Keratinocyte (primary cell): Measurements from ENCODE around the gene KSR2. TPM values are rescaled to one million over a fixed set of nuclear protein-coding genes. Genes with fewer than 3 reads are reported as not detected.

Experiments
- DNase-seq: peaks from one replicate; pipeline ENCODE4 v3.0.0-alpha.2; 2011; ENCODE audit warnings: low read depth, missing footprints, low spot score
- FAIRE-seq: peaks from 2 replicates; lab custom pipeline; 2011; peaks lifted over from hg19 to GRCh38; lab: Jason Lieb, UNC
- H2AFZ ChIP-seq: 2 replicates; pipeline ENCODE4 v1.6.0; 2012; ENCODE audit warnings: low read length, control low read depth, inconsistent platforms; ENCODE audit not compliant: control insufficient read depth
- H3K27ac ChIP-seq: 2 replicates; pipeline ENCODE4 v1.5.1; 2011; ENCODE audit warnings: low read length; ENCODE audit not compliant: control insufficient read depth, insufficient read depth
- H3K27me3 ChIP-seq: 3 replicates; pipeline ENCODE4 v1.6.0; 2011; ENCODE audit warnings: low read length; ENCODE audit not compliant: control insufficient read depth, insufficient read depth; ENCODE audit errors: extremely low read depth
- H3K36me3 ChIP-seq, 2 experiments: 2 replicates in 1 of 2; 3 replicates in 1 of 2; pipeline ENCODE4 v1.5.1; 2011; ENCODE audit warnings: low read length in 2 of 2, mild to moderate bottlenecking in 1 of 2; ENCODE audit not compliant: control insufficient read depth in 2 of 2, insufficient read depth in 2 of 2; ENCODE audit errors: extremely low read depth in 1 of 2
- H3K4me1 ChIP-seq: 3 replicates; pipeline ENCODE4 v1.5.1; 2011; ENCODE audit warnings: low read length; ENCODE audit not compliant: control insufficient read depth, insufficient read depth; ENCODE audit errors: extremely low read depth
- H3K4me2 ChIP-seq: 3 replicates; pipeline ENCODE4 v1.6.0; 2011; ENCODE audit warnings: low read depth, low read length; ENCODE audit not compliant: control insufficient read depth, insufficient read depth; ENCODE audit errors: extremely low read depth
- H3K4me3 ChIP-seq, 3 experiments: fragments of 200-600 bp in 1 of 3; sonication (generic) in 1 of 3; 2 replicates in 2 of 3; 3 replicates in 1 of 3; pipeline ENCODE4 v1.5.1; 2011 to 2016; ENCODE audit warnings: low read length in 3 of 3, mild to moderate bottlenecking in 3 of 3, control low read depth in 2 of 3, inconsistent platforms in 1 of 3, low read depth in 1 of 3, mixed read lengths in 1 of 3, mixed run types in 1 of 3, moderate library complexity in 1 of 3; ENCODE audit not compliant: control insufficient read depth in 2 of 3, insufficient read depth in 2 of 3; ENCODE audit errors: extremely low read depth in 1 of 3
- H3K79me2 ChIP-seq: 2 replicates; pipeline ENCODE4 v1.6.0; 2012; ENCODE audit warnings: low read length; ENCODE audit not compliant: control insufficient read depth, insufficient read depth
- H3K9ac ChIP-seq: 3 replicates; pipeline ENCODE4 v1.6.0; 2011; ENCODE audit warnings: low read length; ENCODE audit not compliant: control insufficient read depth, insufficient read depth; ENCODE audit errors: extremely low read depth
- H3K9me1 ChIP-seq: 3 replicates; pipeline ENCODE4 v1.6.0; 2011; ENCODE audit warnings: low read length; ENCODE audit not compliant: control insufficient read depth, insufficient read depth; ENCODE audit errors: extremely low read depth
- H3K9me3 ChIP-seq: 2 replicates; pipeline ENCODE4 v1.5.1; 2012; ENCODE audit warnings: low read depth, low read length; ENCODE audit not compliant: control insufficient read depth
- H4K20me1 ChIP-seq: 3 replicates; pipeline ENCODE4 v1.6.0; 2011; ENCODE audit warnings: low read length; ENCODE audit not compliant: control insufficient read depth, insufficient read depth; ENCODE audit errors: extremely low read depth
- EZH2 ChIP-seq: IDR thresholded peaks from one replicate; pipeline ENCODE4 v1.6.1; 2012; ENCODE audit warnings: inconsistent platforms, mild to moderate bottlenecking, low read length, moderate library complexity
- dilution Hi-C: fragments of 300-500 bp; cut with MboI; formaldehyde crosslinking; loops from one replicate; pipeline ENCODE4 v1.7.0; 2020; ENCODE audit warnings: low sequenced_read_pairs; ENCODE audit not compliant: extremely low pct_ligation_motif_present
- polyA plus RNA-seq, 5 experiments: library from polyadenylated mRNA; depleted of rRNA in 3 of 5; stranded (reverse) in 3 of 5; stranded (forward) in 1 of 5; unstranded in 1 of 5; fragments of >200 nt; gene quantifications; 1 replicate in 1 of 5; 2 replicates in 3 of 5; 3 replicates in 1 of 5; pipeline versions ENCODE4 v1.2.1 to v1.2.3, GENCODE V29; 2011 to 2012; ENCODE audit warnings: missing spikeins in 2 of 5, low read depth in 1 of 5, low replicate concordance in 1 of 5
- TF ChIP-seq, protein P1 (sequence below), 3 experiments: IDR thresholded peaks in 1 of 3; conservative IDR thresholded peaks in 1 of 3; optimal IDR thresholded peaks in 1 of 3; 2 replicates in 2 of 3; 3 replicates in 1 of 3; pipeline versions ENCODE3 to v1.5.1; 2011; ENCODE audit warnings: low read length in 3 of 3, mild to moderate bottlenecking in 3 of 3, moderate library complexity in 2 of 3, control low read depth in 1 of 3, inconsistent platforms in 1 of 3; ENCODE audit not compliant: insufficient read depth in 2 of 3; ENCODE audit errors: extremely low read depth in 1 of 3

KSR2 gene
- polyA plus RNA-seq, 1 donor (not counting 4 experiments of a cell fraction or from before 2014, with no cell fraction given): 0.01 TPM

DNA sequence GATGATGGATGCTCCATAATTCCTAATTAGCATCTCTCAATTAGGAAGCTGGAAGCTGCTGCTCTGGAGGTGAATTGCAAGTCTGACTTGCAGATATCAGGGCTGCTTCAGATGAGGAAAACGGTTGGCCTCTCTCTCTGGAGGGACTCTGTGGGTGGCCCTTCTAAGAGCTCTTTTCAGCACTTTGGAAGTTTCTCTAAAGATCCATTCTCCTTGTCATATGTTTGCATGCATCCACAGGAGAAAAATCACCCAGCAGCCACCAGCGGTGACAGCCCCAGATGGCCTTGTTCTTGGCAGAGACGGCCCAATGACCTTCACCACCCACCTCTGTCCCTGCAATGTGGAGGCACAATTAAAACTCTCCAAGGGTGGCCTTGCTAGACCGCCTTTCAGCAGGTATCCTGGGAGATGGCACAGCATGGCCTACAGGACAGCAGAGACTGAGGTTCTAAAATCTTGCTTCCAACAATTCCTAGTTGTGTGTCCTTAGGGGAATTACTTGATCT is 42.3 kb downstream of the KSR2 start:
- Histone ChIP-seq H3K4me2 (no peak overlapping the region), H3K27me3 (no peaks in the 10 kb centered on the region), H3K4me1 (no peaks in the 10 kb centered on the region), H3K79me2 (no peaks in the 10 kb centered on the region), H3K4me3 (no peak overlapping the region), H3K27ac (no peak overlapping the region), H3K36me3 (no peaks in the 10 kb centered on the region), H4K20me1 (no peaks in the 10 kb centered on the region), H3K9me3 (no peaks in the 10 kb centered on the region), H3K9me1 (no peaks in the 10 kb centered on the region), H2AFZ (no peak overlapping the region), H3K9ac (no peak overlapping the region)
- FAIRE-seq (no peak), DNase-seq (no peak)
- TF ChIP-seq, protein P1, sequence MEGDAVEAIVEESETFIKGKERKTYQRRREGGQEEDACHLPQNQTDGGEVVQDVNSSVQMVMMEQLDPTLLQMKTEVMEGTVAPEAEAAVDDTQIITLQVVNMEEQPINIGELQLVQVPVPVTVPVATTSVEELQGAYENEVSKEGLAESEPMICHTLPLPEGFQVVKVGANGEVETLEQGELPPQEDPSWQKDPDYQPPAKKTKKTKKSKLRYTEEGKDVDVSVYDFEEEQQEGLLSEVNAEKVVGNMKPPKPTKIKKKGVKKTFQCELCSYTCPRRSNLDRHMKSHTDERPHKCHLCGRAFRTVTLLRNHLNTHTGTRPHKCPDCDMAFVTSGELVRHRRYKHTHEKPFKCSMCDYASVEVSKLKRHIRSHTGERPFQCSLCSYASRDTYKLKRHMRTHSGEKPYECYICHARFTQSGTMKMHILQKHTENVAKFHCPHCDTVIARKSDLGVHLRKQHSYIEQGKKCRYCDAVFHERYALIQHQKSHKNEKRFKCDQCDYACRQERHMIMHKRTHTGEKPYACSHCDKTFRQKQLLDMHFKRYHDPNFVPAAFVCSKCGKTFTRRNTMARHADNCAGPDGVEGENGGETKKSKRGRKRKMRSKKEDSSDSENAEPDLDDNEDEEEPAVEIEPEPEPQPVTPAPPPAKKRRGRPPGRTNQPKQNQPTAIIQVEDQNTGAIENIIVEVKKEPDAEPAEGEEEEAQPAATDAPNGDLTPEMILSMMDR (optimal IDR thresholded peaks at IDR 0.05 in 1 of 3, IDR thresholded peaks at IDR 0.05 in 1 of 3, conservative IDR thresholded peaks at IDR 0.05 in 1 of 3; ENCODE audit: extremely low read depth in 1 of 3, insufficient read depth in 2 of 3, low read length in 3 of 3): no peak
- no peak for TF ChIP-seq EZH2
- dilution Hi-C loops: no loop called here

DNA sequence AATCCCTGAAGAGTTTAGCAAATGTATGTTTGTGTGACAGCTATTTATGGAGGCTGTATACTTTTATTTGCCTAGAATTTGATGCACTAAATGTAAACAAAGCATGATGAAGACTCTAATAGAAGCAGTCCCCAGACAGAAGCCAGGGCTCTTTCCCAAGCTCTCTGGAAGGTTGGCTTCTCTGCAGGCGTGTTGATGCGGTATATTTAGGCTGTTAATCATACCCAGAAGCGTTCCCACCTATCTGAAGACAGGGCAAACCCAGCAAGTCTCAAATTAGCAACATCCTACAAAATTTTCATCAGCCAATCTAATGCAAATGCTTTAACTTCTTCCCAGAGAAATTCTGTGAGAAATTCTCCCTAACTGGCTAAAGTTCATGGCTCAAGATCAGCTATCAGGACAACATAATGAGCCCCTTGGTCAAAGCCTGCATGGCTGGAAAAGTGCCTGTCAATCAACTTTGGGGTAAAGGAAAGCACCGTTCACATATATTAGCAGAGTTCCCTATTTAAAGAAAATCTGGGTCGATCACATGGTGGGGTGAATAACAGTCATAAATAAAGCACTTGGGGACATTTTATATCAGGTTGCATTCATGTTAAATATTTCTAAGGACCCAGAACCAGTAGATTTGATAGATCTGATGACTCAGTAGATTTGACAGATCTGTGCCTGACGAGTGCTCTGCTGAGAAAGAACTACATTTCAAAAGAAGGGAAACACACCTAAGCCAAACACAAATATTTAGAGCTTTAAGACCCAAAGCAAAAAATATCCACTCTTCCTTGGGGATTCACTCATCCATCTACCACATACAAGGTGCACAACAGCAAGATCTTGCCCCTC is 46.6 kb downstream of the KSR2 start:
- FAIRE-seq (no peak), DNase-seq (no peak)
- H3K4me1 ChIP-seq: no peaks in the 10 kb centered on the region
- H3K9ac ChIP-seq: no peak overlapping the region
- no peak overlapping the region for H2AFZ ChIP-seq
- no peaks in the 10 kb centered on the region for H3K36me3 ChIP-seq
- H4K20me1 ChIP-seq: no peaks in the 10 kb centered on the region
- no peaks in the 10 kb centered on the region for H3K9me3 ChIP-seq
- no peaks in the 10 kb centered on the region for H3K9me1 ChIP-seq
- dilution Hi-C loops: no loop called here
- no peak overlapping the region for H3K27ac ChIP-seq
- no peak overlapping the region for H3K4me2 ChIP-seq
- no peaks in the 10 kb centered on the region for H3K79me2 ChIP-seq
- no peak overlapping the region for H3K4me3 ChIP-seq
- TF ChIP-seq, protein P1 (optimal IDR thresholded peaks at IDR 0.05 in 1 of 3, IDR thresholded peaks at IDR 0.05 in 1 of 3, conservative IDR thresholded peaks at IDR 0.05 in 1 of 3; ENCODE audit: extremely low read depth in 1 of 3, insufficient read depth in 2 of 3, low read length in 3 of 3): no peak
- TF ChIP-seq EZH2: no peak
- H3K27me3 ChIP-seq: no peaks in the 10 kb centered on the region
